GM18951 (cell line): Measurements from ENCODE around the gene SGCD.

ENCODE experiments used
- POLR2A ChIP-seq: IDR thresholded peaks from 4 replicates; pipeline ENCODE4 v1.6.1; 2011; ENCODE audit warnings: mild to moderate bottlenecking; ENCODE audit not compliant: insufficient read length, insufficient read depth; ENCODE audit errors: extremely low read depth
- in situ Hi-C: fragments of 300-500 bp; cut with MboI; formaldehyde crosslinking; loops from one replicate; pipeline ENCODE4 v1.12.0; 2022; ENCODE audit warnings: low sequenced_read_pairs, mixed read lengths, inconsistent platforms; ENCODE audit not compliant: unreplicated experiment

Gene SGCD

DNA sequence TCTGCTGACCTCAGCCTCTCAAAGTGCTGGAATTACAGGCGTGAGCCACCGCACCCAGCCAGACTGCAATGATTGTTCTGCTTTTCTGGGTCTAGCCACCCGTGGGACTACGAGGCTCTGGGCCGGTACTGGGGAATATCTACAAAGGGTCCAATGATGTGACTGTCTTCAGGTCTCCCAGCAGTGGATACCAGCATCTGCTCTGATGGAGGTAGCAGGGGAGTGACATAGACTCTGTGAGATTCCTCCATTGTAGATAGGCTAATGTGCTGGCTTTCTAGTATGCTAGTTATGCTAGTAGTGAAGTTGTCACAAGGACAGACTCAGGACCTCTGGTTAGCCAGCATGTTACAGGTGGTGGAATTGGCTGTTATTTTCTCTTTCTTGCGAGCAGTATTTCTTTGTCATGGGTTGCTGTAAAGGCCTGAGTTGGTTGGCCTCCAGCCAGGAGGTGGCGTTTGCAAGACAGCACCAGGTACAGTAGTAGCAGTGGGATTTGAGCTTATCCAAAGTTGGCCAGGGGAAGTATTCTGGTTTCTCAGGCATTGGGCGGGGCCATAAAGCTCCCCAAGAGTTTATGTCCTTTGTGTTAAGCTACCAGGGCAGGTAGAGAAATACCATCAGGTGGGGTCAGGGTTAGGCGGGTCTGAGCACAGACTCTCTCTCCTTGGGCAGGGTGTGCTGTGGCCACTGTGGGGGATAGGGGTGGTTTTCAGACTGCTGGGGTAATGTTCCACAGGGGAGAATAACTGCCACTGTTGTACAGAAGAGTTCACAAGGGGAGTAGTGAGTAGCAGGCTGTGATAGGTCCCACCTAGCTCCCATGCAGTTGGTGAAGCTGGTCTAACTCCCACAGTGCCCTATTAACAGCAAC, 105.2 kb downstream of the SGCD start:
- in situ Hi-C loops = no loop called here
- no peak for TF ChIP-seq POLR2A

DNA sequence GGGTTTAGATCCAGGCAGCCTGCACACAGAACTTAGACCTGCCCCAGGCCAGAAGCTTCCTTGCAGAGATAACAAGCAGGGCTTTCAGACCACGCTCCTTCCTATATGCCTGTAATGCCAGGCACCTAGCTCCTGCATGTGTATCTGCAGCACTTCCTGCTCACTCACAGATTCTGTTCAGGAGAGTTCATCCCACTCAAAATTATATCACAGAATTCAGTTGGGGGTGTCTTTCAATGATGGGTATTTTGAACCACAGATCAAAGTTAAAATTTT, 105.8 kb downstream of the SGCD start:
- in situ Hi-C loops = no loop called here
- no peak for TF ChIP-seq POLR2A

DNA sequence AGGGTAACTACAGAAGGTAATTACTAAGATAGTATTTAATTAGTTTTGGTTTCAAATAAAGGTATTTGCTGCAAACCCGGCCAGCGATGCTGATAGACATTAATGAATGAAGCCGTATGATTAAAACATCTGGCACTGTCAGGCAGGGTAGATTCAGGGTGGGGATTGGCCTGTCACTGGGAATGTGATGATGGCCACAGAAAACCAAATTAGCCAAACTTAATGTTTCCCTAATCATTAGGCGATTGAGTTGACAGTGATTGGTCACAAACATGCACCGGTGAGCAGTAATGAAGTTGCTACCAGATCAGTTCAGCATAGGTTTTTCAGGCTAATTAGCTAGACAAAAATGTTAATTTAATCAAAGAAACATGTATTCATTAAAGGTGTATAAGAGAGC, 107.5 kb downstream of the SGCD start:
- in situ Hi-C loops = no loop called here
- no peak for TF ChIP-seq POLR2A

DNA sequence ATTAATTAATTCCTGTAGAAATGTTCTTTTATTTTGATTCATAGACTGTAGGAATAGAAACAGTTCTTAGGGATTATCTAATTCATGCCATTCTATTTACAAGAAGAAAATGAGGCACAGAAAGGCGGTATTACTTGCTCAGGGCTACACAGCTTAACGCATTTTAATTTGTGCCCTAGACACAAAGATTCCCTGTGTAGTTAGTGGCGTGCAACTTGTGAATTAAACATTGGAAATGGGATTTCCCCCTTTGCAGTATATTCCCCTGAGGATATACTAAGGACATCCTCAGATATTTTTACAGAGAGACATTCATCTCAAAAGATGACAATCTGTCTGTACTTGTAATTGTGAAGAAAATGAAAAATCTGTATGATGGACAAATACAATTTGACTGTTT, 108.1 kb downstream of the SGCD start:
- in situ Hi-C loops = no loop called here
- no peak for TF ChIP-seq POLR2A

DNA sequence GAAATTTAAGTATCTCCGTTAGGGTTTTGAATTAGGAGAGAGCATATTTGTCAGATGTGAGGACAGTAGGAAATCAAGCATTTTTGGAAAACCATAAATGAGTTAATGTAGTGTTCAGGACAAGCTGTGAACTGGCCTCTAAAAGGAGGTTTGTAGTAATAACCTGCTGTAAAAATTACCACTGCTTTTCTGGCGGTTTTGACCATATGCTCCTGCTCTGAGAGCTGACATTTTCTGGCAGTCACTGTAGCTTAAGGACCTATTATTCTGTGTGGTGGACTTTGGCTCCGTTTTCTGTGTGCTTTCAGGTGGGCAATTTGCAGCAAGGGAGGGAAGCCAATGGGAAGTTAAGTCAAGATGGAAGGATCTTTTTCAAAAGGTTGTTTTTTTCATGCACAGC, 111.1 kb downstream of the SGCD start:
- TF ChIP-seq POLR2A = no peak
- in situ Hi-C loops = no loop called here

DNA sequence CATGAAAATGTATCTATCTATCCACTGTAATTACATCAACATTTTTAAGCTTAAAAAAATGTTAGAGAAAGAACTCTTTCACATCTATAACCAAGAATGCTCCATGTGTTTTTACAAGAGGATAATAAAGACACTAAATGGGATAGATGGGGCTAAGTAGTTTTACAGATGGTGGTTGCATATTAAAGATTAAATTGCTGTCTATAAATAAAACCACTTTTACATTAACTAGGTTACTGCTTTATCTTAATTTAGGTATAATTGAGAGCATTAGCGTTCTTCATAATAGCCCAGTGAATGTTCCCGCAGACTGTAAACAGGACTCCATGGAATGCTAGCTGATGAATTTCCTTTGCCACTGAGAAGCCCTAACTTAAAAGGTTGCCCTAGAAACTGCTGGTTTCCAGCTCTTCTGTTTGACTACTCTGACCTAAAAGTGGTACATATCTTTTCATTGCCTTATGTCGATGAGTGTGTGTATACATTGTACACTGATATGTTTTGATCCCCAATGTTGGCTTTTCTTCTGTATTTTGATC, 117.9 kb downstream of the SGCD start:
- in situ Hi-C loops = no loop called here
- TF ChIP-seq POLR2A = no peak

DNA sequence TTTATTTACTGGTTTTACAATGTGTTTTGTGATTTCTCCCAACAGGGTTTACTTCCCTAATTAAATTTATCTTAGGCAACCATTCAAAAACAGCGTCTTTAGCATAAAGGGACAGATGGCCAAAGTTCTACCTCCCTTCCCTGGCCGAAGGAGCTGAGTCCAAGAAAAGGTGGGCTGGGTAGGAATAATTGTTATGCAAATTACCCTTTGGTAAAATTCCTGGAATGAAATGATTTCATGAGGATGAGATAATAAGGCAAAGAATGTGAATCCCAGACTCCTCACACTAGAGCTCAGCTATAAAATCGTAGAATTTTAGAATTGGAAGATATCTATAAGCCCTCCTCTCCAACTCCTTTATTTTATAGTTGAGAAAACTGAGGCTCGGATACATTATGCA, 119.6 kb downstream of the SGCD start:
- TF ChIP-seq POLR2A = no peak
- in situ Hi-C loops = no loop called here

DNA sequence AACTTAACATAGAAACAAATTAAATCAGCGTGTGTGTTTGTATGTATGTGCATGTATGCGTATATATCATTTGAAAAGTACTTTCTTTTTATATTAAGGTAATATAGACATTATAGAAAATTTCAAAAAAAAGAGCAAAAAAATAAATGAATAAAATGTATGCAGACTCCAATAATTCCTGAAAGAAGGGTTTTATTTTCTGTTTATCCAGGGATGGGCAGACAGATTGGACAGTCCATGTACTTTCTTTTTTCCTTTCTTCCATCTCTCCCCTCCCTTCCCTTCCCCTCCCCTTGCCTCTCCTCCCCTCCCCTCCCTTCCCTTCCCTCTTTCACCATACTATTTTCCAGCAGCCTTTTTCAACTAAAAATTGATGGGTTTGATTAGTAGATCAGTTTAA, 123.8 kb downstream of the SGCD start:
- no peak for TF ChIP-seq POLR2A
- in situ Hi-C loops = no loop called here

DNA sequence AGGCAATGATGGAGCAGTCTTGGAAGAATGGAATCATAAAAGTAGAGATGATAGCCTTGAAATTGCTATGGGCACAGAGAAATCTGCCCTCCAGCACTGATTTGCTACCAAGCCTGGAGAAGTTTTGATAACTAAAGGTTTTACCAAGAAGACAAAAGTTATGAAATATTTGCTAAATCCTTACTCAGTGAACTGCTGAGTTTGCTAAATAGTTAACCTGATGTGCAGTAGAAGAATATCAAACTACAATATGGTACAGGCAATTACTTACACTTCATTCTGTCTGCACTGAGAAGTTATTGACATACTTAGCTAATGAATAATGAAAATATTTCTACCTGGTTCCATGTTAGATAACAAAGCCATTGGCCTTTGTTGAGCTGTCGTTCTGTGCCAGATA, 124.5 kb downstream of the SGCD start:
- no peak for TF ChIP-seq POLR2A
- in situ Hi-C loops = no loop called here

DNA sequence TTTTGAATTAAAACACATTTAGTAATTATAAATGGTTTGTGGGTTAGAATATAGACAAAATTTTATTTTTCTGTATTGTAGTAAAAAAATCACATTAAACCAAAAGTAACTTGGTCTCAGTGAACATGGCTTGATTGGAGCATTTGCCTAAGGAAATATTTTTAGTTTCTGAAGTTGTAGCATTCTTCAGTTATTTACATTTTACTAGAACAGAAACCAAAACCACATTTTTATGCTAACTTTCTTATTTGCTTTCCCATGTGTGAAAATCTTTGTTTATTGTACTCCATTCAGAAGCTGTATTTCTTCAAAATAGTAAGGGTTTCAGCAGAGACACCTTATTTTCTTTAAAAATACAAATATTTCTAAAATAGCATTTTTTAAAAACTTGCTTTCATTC, 129.9 kb downstream of the SGCD start:
- in situ Hi-C loops = no loop called here
- TF ChIP-seq POLR2A = no peak

DNA sequence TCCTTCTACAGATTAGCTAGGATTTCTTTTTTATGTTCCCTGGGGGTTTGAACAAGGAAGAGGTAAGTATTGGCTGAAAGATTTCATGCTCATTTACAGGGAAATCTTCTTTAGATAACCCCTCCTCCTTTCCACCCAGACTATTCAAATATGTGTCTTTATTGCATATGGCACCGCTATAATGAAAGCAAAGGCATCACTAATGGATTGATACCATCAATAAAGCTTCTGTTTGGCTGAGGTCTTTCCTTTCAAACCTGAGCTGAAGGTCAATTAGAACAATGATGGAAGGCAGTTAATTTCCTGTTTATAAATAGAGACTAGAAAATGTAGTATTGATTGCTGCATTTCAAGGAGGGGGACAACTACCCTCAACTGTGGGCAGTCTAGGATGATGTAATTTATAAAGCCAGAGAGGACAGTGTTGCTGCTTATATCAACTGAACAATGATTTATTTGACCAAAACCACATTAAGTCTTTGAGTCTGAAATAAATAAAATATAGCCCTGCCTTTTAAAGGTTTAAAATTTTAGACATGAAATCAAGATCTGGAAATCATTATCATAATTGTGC, 132.9 kb downstream of the SGCD start:
- TF ChIP-seq POLR2A = no peak
- in situ Hi-C loops = no loop called here

DNA sequence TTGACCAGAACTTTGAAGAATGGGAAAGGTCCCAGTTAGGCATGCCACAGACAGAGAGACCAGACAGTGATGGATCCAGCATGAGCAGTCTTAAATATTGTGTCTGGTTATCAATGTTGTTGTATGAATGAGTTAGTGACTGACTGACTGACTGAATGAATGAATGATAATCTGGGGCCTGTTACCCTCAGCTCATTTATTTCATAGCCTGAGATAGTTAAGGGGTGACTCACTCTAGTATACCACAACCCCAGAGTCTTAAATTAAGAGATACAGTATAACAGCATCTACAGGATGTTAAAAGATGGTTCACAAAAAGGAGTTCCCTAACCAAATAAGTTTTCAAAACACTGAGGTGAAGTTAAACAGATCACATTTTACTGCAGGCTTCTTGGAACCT, 133.5 kb downstream of the SGCD start:
- TF ChIP-seq POLR2A = no peak
- in situ Hi-C loops = no loop called here

DNA sequence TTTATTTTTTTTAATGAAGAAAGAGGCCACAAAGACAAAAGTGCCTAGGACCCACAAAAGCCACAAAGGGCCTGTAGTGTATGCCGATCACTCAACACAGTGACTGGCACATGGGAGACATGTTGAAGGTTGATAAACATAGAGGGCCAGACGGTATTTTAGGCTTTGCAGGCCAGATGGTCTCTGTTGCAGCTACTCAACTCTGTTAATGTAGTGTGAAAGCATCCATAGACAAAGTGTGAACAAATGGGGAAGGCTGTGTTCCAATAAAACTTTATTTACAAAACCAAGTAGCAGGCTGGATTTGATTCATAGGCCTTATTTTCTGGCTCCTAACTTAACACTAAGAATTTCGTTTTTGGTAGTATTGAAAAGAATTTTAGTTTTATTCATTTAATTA, 139.9 kb downstream of the SGCD start:
- in situ Hi-C loops = no loop called here
- TF ChIP-seq POLR2A = no peak

DNA sequence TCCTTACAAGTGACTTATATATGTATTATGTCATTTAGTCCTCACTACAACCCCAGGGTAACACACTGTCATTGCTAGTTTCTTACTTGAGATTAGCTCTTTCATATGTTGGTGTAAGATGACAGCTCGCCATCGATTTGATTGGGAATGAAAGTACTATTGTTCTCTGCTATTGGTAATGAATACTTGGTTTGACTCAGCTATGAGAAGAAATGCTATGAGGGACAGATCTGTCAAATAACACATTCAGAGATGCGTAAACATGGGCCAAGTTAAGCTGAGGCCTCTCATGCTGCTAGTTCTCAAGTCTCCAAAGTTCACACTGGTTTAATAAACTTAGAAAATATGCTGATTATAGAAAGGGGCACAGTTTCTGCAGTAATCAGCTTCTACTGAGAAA, 142.7 kb downstream of the SGCD start:
- in situ Hi-C loops = no loop called here
- TF ChIP-seq POLR2A = no peak
